GM18511 (cell line): ENCODE measurements around the gene ZFTA.

Source experiments
- ATAC-seq: cut with Tn5 transposase; IDR thresholded peaks from one replicate; pipeline ENCODE4 v1.9.1; 2021; ENCODE audit warnings: mild to moderate bottlenecking, moderate library complexity; ENCODE audit not compliant: unreplicated experiment

ZFTA gene

DNA sequence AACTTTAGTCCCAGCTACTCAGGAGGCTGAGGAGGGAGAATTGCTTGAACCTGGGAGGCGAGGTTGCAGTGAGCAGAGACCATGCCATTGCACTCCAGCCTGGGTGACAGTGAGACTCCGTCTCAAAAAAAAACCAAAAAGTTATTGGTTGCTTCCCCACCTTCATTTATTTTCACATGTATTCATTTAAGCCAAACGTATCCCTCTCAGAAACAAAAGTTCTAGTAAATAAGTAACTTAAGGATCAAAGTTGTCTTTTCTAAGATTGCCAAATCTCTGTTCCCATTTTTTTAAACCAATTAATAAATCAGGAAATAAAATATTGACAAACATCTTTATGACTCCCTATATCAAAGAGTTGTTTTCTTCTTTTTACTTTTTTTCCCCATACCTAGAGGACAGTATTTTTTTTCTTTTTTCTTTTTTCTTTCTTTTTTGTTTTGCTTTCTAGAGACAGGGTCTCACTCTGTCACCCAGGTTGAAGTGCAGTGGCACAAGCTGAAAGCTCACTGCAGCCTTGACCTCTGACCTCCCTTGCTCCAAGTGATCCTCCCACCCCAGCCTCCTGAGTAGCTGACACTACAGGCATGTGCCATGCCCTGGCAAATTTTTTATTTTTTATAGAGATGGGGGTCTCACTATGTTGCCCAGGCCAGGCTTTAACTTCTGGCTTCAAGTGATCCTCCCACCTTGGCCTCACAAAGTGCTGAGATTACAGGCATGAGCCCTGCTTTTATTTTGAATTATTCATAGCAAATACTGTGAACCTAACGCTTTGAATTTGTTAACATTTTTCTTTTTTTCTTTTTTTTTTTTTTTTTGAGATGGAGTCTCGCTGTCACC, 11.4 kb downstream of the ZFTA start:
- ATAC-seq: no peak

DNA sequence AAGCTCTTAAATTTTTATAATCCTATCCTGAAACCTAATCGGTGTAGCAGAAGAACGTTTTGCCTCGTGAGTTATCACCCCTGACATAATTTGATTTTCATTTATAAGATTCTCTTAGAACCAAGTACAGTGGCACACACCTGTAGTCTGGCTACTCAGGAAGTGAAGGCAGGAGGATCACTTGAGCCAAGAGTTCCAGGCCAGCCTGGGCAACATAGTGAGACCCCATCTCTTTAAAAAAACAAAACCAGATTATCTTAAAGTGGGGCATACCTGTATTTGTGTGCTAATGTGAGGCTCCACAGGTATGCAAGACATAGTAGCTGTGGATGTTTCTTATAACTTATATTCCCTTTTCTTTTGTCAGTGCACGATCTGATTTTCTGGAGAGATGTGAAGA, 19.0 kb downstream of the ZFTA start:
- ATAC-seq: no peak

DNA sequence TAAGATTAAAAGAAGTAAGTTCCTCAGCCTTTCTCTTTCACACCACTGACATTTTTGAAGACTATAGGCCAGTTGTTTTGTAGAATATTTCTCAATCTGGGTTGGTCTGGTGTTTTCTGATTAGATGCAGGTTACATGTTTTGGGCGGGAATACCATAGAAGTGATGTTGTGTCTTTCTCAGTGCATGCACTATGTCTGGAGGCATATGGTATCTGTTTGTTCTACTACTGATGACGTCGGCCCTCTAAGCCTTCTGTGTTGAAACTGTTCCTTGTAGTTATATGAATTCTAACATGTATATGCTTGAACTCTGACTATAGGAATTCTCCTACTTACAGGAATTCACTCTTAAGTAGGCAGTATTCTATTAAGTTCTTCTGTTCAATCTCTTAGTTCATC, 21.6 kb downstream of the ZFTA start:
- no peak for ATAC-seq

DNA sequence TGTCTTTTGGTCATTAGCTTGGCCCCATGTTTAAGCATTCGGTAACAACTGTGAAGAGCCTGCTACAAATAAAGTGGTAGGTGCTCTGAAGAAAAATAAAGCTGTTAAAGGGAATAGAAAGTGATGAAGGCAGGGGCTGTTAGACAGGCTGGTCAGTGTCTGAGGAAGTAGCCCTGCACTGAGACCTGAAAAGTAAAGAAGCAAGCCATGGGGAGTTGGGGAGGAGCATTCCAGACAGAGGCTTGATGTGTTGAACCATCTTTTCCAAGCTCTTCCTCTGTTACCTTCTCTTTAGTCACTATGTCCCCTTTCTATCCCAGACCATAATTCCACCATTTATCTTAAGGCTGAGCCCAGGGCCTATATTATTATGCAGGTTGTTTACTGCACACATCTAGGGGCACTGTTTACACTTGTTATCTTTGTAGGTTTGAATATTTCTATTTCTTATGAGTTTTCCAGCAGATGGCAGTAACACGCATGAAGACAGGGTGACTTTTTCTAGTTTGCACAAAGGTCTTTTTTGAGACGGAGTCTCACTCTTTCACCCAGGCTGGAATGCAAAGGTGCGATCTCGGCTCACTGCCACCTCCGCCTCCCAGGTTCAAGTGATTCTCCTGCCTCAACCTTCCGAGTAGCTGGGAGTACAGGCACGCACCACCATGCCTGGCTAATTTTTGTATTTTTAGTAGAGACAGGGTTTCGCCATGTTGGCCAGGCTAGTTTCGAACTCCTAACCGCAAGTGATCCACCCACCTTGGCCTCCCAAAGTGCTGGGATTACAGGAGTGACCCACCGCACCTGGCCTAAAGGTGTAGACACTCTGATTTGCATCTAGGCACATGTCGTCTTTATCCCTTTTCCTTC, 23.0 kb downstream of the ZFTA start:
- ATAC-seq: no peak

DNA sequence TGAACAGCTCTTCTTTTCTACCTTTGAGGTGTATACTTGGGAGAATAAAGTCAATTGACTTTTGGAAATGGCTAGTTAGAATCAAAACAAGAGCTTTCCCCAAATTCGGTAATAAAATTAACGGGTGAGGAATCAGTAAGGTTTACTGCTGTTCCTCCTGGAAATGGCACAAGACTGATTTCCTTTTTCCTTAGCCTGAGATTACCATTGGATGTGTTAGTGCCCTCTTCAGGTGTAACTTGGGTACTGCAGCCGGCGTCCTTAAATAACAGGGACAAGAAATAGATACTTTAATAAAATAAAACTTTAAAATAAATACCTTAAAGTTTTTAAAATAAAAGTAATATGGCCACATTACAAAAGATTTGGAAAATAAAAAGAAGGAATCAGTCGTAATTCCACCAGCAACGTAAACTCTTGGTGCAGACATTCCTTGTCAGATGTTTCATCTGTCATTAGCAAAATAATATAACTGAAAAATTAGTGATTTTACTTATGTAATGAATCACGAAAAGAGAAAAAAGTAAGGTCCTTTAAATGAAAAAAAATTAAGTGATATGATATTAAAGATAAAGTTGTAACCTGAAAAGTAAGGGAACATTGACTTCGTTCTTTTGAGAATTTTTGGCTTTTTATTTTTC, 29.7 kb downstream of the ZFTA start:
- no peak for ATAC-seq

DNA sequence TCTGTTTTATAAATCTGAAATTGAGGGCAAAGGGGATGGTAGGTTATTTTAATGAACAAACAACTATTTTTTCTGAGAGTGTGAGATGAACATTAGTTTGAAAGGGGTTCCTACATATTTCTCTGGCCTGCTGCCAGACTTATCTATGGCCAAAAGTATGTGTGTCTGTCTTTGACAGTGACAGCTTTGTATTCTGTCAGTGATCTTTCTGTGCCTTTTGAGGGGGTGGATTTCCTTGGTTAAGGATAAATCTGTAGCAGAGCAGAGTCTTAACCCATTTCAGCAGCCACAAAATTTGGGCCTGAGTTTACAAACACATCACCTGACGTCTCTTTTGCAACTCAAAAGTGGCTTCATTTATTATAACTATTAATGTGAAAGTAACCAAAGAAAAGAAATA, 30.9 kb downstream of the ZFTA start:
- ATAC-seq: no peak

DNA sequence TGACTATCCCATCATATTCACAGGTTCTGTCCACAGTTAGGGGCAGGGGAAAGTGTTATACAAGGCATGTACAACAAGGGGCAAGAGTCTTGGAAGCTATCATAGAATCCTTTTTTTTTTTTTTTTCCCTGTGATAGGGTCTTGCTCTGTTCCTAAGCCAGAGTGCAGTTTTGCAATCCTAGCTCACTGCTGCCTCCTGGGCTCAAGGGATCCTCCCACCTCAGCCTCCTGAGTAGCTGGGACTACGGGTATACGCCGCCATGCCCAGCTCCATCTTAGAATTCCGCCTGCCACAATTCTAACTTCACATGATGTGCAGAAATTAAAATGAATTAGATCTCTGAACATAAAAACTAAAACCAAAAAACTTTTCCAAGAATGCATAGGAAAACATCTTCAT, 31.7 kb downstream of the ZFTA start:
- no peak for ATAC-seq

DNA sequence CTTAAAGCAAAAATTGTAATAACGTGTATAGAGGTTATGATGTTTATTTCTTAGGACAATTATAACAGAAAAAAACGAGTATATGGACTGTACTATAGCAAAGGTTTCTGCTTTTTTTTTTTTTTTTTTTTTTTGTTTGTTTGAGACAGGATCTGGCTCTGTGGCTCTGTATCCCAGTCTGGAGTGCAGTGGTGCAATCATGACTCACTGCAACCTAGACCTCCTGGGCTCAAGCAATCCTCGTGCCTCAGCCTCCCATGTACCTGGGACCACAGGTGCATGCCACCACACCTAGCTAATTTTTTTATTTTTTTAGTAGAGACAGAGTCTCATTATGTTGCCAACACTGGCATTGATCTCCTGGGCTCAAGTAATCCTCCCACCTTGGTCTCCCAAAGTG, 39.2 kb downstream of the ZFTA start:
- no peak for ATAC-seq

DNA sequence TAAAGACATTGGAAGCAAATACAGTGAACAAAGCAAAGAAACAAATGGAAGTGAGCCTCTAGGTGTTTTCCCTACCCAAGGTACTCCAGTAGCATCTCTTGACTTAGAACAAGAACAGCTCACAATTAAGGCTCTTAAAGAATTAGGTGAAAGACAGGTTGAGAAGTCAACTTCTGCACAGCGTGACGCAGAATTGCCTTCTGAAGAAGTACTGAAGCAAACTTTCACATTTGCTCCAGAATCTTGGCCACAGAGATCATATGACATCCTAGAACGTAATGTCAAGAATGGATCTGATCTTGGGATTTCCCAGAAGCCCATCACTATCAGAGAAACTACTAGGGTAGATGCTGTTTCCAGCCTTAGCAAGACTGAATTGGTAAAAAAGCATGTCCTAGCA, 48.0 kb downstream of the ZFTA start:
- no peak for ATAC-seq

DNA sequence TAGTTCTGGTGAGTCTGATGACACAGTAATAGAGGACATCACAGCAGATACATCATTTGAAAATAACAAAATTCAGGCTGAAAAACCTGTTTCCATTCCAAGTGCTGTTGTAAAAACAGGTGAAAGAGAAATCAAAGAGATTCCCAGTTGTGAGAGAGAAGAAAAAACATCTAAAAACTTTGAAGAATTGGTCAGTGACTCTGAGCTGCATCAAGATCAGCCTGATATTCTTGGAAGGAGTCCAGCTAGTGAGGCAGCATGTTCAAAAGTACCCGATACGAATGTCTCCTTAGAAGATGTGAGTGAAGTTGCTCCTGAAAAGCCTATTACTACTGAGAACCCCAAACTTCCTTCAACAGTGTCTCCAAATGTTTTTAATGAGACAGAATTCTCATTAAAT, 48.6 kb downstream of the ZFTA start:
- ATAC-seq: no peak

DNA sequence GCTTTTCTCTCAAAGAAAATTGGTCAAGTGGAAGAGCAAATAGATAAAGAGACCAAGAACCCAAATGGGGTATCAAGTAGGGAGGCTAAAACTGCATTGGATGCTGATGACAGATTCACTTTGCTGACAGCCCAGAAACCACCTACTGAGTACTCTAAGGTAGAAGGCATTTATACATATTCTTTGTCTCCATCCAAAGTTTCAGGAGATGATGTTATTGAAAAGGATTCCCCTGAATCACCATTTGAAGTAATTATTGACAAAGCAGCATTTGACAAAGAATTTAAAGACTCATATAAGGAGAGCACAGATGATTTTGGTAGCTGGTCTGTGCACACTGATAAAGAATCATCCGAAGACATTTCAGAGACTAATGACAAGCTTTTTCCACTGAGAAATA, 49.6 kb downstream of the ZFTA start:
- ATAC-seq: no peak
